GM18517 (cell line): Measurements from ENCODE around the gene AIFM2.

Experiments used
- ATAC-seq: cut with Tn5 transposase; IDR thresholded peaks from one replicate; pipeline ENCODE4 v1.9.1; 2021; ENCODE audit warnings: mild to moderate bottlenecking, moderate library complexity; ENCODE audit not compliant: unreplicated experiment

AIFM2 gene

GRCh38 chr10:70063418-70064098 is 69.1 kb downstream of the AIFM2 start:
- ATAC-seq, result no peak
